Left renal pelvis (tissue), 4 donors: Measurements from ENCODE around the gene WDCP. TPM values are rescaled to one million over a fixed set of nuclear protein-coding genes. Genes with fewer than 3 reads are reported as not detected.

ENCODE experiments used
- DNase-seq, 4 donors: peaks; one replicate each; pipeline ENCODE4 v3.0.0-alpha.2; 2013; ENCODE audit warnings: low read depth in 4 of 4, low spot score in 3 of 4
- polyA plus RNA-seq, 4 donors: library from polyadenylated mRNA; unstranded; fragments of 120-200 nt; gene quantifications; one replicate each; pipeline ENCODE4 v1.2.1, GENCODE V29; 2013; ENCODE audit not compliant: insufficient read length in 4 of 4

WDCP gene
- polyA plus RNA-seq, 4 donors, result 10.1 to 16.8 (median 14.5) TPM

DNA sequence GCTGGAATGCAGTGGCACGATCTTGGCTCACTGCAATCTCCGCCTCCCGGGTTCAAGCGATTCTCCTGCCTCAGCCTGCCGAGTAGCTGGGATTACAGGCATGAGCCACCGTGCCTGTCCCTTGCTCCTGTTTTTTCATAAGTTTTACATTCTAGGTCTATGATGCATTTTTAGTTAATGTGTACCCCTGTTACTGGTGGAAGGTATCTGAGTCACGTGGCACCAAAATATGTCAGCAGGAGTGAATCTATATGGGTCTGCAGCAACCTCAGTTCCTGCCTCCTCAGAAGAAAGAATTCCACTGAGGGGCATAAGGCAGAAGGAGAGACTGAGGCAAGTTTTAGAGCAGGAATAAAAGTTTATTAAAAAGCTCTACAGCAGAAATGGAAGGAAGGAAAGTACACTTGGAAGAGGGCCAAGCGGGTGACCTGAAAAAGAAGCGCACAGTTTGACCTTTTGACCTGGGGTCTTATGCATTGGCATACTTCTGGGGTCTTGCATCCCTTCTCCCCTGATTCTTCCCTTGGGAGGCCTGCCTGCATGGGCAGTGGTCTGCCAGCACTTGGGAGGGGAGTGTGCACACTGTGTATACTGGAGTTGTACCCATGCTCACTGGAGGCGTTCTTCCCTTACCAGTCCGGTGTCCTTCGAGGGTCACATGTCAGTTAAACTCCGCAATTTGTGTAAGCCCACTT is 38.4 kb downstream of the WDCP start:
- DNase-seq, result no peak

- no peak for DNase-seq
Measured at GRCh38 chr2:24007693-24008092, 39.5 kb downstream of the WDCP start.

- DNase-seq, result no peak
Measured at GRCh38 chr2:23994567-23994966, 52.6 kb downstream of the WDCP start.

GRCh38 chr2:23993736-23994269 is 53.4 kb downstream of the WDCP start:
- DNase-seq, result no peak

GRCh38 chr2:23992931-23993330 is 54.3 kb downstream of the WDCP start:
- DNase-seq, result no peak

DNA sequence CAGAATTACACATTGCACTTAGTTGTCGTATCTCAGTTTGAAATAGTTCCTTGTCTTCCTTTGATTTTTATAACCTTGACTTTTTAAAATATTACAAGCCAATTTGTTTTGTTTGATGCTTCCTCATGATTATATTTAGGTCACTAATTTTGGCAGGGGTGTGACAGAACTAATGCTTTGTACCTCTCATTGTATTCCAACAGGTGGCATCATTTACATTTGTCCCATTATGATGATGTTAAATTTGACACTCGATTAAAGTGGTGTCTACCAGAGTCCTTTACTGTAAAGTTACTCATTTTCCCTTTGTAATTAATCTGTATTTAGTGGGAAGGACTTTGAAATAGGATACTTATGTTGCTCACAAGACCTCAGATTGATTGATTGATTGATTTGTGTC is 58.8 kb downstream of the WDCP start:
- DNase-seq, result no peak

Other genes starting within 250 kb of the WDCP start
- gene ATAD2B, start 120.3 kb downstream of the WDCP start, polyA plus RNA-seq, result 10 to 100 TPM; 15.7 to 23.6 (median 20.9) TPM
- gene UBXN2A, start 106.9 kb downstream of the WDCP start, polyA plus RNA-seq, result 10 to 100 TPM; 16.6 to 21.2 (median 20.2) TPM
- gene MFSD2B, start 37.3 kb downstream of the WDCP start, polyA plus RNA-seq, result 1 to 10 TPM; 2.0 to 4.9 (median 2.7) TPM
- gene FKBP1B, start 2.4 kb upstream of the WDCP start, polyA plus RNA-seq, result 10 to 100 TPM in 2 of 4 donors, 1 to 10 TPM in 2; 5.9 to 13.4 (median 9.7) TPM
- 100 to 1,000 TPM; 117 to 188 (median 143) TPM for gene SF3B6, start 28.9 kb upstream of the WDCP start, polyA plus RNA-seq
- 10 to 100 TPM; 39.4 to 71.9 (median 51.6) TPM for gene TP53I3, start 37.4 kb upstream of the WDCP start, polyA plus RNA-seq
- gene PFN4, start 75.9 kb upstream of the WDCP start, polyA plus RNA-seq, result 1 to 10 TPM; 1.9 to 2.9 (median 2.4) TPM
- gene FAM228B, start 76.1 kb upstream of the WDCP start, polyA plus RNA-seq, result 10 to 100 TPM; 18.8 to 32.9 (median 24.6) TPM
- gene FAM228A, start 127.7 kb upstream of the WDCP start, polyA plus RNA-seq, result 1 to 10 TPM in 2 of 4 donors, under 1 TPM in 2; 0.48 to 1.5 (median 0.91) TPM